Thyroid gland (tissue), 4 donors: ENCODE results near the gene CHFR. TPM values are rescaled to one million over a fixed set of nuclear protein-coding genes. Genes with fewer than 3 reads are reported as not detected.

Source experiments
- DNase-seq, 2 donors: peaks; one replicate each; pipeline ENCODE4 v3.0.0-alpha.2; 2019
- H3K27ac ChIP-seq, 3 donors: fragments of 200-600 bp; sonication (generic); 1 replicate in 2 of 3; 2 replicates in 1 of 3; pipeline ENCODE4 v1.5.1; 2016 to 2019; ENCODE audit warnings: mild to moderate bottlenecking in 1 of 3, moderate library complexity in 1 of 3
- H3K27me3 ChIP-seq: fragments of 200-600 bp; sonication (generic); one replicate; pipeline ENCODE4 v1.5.1; 2019
- H3K36me3 ChIP-seq, 2 donors: fragments of 200-600 bp; sonication (generic); one replicate each; pipeline ENCODE4 v1.5.1; 2016 to 2019
- H3K4me1 ChIP-seq, 2 donors: fragments of 200-600 bp; sonication (generic); one replicate each; pipeline ENCODE4 v1.5.1; 2017 to 2019
- H3K4me3 ChIP-seq, 3 donors: fragments of 200-600 bp; sonication (generic); replicated peaks in 1 of 3; 1 replicate in 2 of 3; 2 replicates in 1 of 3; pipeline ENCODE4 v1.5.1; 2016; ENCODE audit warnings: mild to moderate bottlenecking in 1 of 3
- H3K9me3 ChIP-seq: fragments of 200-600 bp; sonication (generic); one replicate; pipeline ENCODE4 v1.5.1; 2017
- POLR2A ChIP-seq, 2 donors: fragments of 450-650 bp; IDR thresholded peaks; one replicate each; pipeline ENCODE4 v1.6.1; 2017; ENCODE audit warnings: antibody characterized with exemption in 2 of 2, mild to moderate bottlenecking in 2 of 2, moderate library complexity in 1 of 2
- WGBS, 2 donors: methylation state at CpG; one replicate each; pipeline ENCODE4 v1.1.5; 2017; 5-methylcytosine and 5-hydroxymethylcytosine counted together
- intact Hi-C: fragments of 100-400 bp; cut with DNase I; formaldehyde crosslinking; loops from one replicate; pipeline ENCODE4 v1.15.1; 2023
- total RNA-seq, 4 donors: library from RNA; depleted of rRNA; stranded (reverse); fragments of >200 nt; gene quantifications; one replicate each; pipeline ENCODE4 v1.2.3, GENCODE V29; 2016
- TF ChIP-seq, protein P1 (sequence below), 6 experiments: fragments of 200-600 bp in 3 of 6; fragments of 450-650 bp in 3 of 6; sonication (generic) in 3 of 6; IDR thresholded peaks; one replicate each; pipeline ENCODE4 v1.5.1; 2016 to 2019; ENCODE audit warnings: antibody characterized with exemption in 6 of 6, mild to moderate bottlenecking in 2 of 6, inconsistent platforms in 1 of 6, moderate library complexity in 1 of 6

The CHFR gene
- total RNA-seq, 4 donors from 2014 or later = 21.8 to 40.6 (median 27.7) TPM

DNA sequence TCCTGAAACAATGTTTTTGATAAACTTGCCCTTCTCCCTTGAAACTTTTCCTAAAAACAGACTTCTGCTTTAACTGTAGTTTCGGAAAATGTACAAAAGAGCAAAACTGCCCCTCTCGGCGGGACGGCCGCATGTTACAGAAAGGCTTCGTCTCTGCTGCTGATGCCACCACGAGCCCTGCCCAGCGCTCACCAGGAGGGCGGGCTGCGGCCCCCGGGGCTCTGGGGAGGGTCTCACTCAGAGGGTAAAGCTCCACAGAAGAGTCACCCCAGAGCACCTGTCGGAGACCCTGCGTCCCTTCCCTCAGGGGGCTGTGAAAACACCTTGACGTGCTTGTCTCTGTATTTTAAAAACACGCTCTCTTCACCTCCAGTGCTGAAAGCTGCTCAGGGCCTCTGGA is 46.3 kb downstream of the CHFR start:
- Histone ChIP-seq H3K36me3 (peaks cover 35 to 48% of the 10 kb centered on the region in 2 donors), H3K4me3 (no peak overlapping the region), H3K4me1 (no peaks in the 10 kb centered on the region), H3K27me3 (no peaks in the 10 kb centered on the region), H3K27ac (no peak overlapping the region), H3K9me3 (no peaks in the 10 kb centered on the region)
- intact Hi-C loops = no loop called here
- 92 to 94% methylated on average over 15 of the region's 15 CpGs for WGBS, 2 donors
- TF ChIP-seq POLR2A (IDR thresholded peaks at IDR 0.05) = no peak
- TF ChIP-seq, protein P1, sequence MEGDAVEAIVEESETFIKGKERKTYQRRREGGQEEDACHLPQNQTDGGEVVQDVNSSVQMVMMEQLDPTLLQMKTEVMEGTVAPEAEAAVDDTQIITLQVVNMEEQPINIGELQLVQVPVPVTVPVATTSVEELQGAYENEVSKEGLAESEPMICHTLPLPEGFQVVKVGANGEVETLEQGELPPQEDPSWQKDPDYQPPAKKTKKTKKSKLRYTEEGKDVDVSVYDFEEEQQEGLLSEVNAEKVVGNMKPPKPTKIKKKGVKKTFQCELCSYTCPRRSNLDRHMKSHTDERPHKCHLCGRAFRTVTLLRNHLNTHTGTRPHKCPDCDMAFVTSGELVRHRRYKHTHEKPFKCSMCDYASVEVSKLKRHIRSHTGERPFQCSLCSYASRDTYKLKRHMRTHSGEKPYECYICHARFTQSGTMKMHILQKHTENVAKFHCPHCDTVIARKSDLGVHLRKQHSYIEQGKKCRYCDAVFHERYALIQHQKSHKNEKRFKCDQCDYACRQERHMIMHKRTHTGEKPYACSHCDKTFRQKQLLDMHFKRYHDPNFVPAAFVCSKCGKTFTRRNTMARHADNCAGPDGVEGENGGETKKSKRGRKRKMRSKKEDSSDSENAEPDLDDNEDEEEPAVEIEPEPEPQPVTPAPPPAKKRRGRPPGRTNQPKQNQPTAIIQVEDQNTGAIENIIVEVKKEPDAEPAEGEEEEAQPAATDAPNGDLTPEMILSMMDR (IDR thresholded peaks at IDR 0.05) = no peak
- no peak for DNase-seq

DNA sequence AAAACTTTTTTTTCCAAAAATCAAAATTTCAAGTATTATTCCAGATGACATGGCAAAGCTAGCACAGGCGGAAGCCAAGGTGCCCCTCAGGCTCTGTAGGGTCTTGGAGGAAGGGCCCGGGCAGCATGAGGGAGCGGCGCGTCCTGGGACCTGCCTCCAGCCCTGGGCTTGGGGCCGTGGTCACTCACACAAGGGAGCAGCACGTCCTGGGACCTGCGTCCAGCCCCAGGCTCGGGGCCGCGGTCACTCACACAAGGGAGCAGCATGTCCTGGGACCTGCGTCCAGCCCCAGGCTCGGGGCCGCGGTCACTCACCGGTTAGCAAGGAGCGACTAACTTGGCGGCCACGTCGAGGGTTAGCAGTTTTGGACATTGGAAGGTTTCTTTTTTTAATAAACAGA is 46.9 kb downstream of the CHFR start:
- Histone ChIP-seq H3K9me3 (no peaks in the 10 kb centered on the region), H3K27ac (no peak overlapping the region), H3K36me3 (peaks cover 35 to 43% of the 10 kb centered on the region in 2 donors), H3K4me1 (no peaks in the 10 kb centered on the region), H3K4me3 (no peak overlapping the region), H3K27me3 (no peaks in the 10 kb centered on the region)
- no peak for DNase-seq
- WGBS, 2 donors = 90 to 91% methylated on average over 14 to 20 of the region's 20 CpGs
- intact Hi-C loops = no loop called here
- TF ChIP-seq, protein P1 (IDR thresholded peaks at IDR 0.05) = no peak
- no peak for TF ChIP-seq POLR2A (IDR thresholded peaks at IDR 0.05)

DNA sequence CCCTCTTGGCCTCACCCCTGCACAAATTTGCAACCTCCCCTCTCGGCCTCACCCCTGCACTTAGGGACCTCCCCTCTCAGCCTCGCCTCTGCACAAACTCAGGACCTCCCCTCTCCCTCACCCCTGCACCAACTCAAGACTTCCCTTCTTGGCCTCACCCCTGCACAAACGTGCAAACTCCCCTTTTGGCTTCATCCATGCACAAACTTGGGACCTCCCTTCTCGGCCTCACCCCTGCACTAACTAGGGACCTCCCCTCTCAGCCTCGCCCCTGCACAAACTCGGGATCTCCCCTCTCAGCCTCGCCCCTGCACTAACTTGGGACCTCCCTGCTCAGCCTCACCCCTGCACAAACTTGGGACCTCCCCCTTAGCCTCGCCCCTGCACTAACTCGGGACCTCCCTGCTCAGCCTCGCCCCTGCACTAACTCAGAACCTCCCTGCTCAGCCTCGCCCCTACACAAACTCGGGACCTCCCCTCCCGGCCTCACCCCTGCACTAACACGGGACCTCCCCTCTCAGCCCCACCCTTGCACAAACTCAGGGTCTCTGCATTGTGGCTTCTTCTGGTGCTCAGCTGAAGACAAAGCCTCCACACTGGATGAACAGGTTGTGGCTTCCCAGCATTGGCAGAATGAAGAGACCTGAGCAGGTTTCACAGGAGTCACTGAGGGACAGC is 47.7 kb downstream of the CHFR start:
- 87% methylated on average over 14 of the region's 14 CpGs for WGBS, 2 donors

DNA sequence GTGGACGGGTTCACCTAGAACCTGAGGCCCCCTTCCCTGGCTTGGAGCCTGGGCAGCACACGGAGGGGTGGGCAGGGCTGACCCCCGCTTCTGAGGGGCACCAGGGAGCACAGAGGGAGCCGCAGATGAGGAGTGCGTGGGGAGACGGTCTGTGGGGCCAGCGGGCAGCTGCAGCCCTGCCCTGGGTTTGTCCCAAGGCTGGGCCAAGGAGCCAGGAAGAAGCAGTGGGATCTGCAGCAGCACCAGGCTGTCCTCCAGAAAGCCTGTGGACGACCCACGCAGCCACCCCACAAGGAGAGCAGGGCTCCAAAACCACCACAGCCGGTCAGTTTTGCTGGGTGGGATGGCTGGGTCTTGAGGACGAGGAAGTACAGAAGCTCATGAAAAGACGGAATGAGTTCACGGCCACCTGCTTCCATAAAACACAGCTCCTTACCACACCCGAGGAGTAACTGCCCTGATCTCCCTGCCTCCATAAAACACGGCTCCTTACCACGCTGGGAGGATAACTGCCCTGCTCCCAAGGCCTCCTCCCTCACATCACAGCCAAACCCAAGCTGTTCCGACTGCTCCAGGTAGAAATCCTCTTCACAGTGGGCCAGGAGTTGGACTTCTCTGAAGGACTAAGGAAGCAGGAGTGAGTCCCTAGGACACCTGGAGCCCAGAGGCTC is 48.9 kb downstream of the CHFR start:
- no peak overlapping the region for H3K4me3 ChIP-seq
- H3K27ac ChIP-seq = no peak overlapping the region
- H3K27me3 ChIP-seq = no peaks in the 10 kb centered on the region
- no peaks in the 10 kb centered on the region for H3K4me1 ChIP-seq
- TF ChIP-seq, protein P1 (IDR thresholded peaks at IDR 0.05) = no peak
- TF ChIP-seq POLR2A (IDR thresholded peaks at IDR 0.05) = no peak
- no peak for DNase-seq
- 85 to 90% methylated on average over 17 of the region's 17 CpGs for WGBS, 2 donors
- peaks cover 31 to 35% of the 10 kb centered on the region in 2 donors for H3K36me3 ChIP-seq
- H3K9me3 ChIP-seq = no peaks in the 10 kb centered on the region
- intact Hi-C loops = no loop called here

More for the DNA sequence above, 47.7 kb downstream of the CHFR start:
- Histone ChIP-seq H3K4me1 (no peaks in the 10 kb centered on the region), H3K27ac (no peak overlapping the region), H3K9me3 (no peaks in the 10 kb centered on the region), H3K4me3 (no peak overlapping the region), H3K27me3 (no peaks in the 10 kb centered on the region), H3K36me3 (peaks cover 35 to 42% of the 10 kb centered on the region in 2 donors)
- no peak for TF ChIP-seq POLR2A (IDR thresholded peaks at IDR 0.05)
- TF ChIP-seq, protein P1 (IDR thresholded peaks at IDR 0.05) = no peak
- intact Hi-C loops = no loop called here
- DNase-seq = no peak
